CD14-positive monocyte (primary cell): Measurements from ENCODE around the gene MDFIC. TPM values are rescaled to one million over a fixed set of nuclear protein-coding genes. Genes with fewer than 3 reads are reported as not detected.

ENCODE experiments used
- DNase-seq, 3 donors: peaks; one replicate each; pipeline ENCODE4 v3.0.0-alpha.2; 2011 to 2022
- H2AFZ ChIP-seq: 2 replicates; pipeline ENCODE4 v1.6.0; 2012; ENCODE audit warnings: mild to moderate bottlenecking, low read depth, low read length, inconsistent platforms; ENCODE audit not compliant: insufficient read depth, poor library complexity, severe bottlenecking
- H3K27ac ChIP-seq, 2 donors: 1 replicate in 1 of 2; 2 replicates in 1 of 2; pipeline ENCODE4 v1.5.1; 2012 to 2013; ENCODE audit warnings: low read length in 2 of 2, control low read depth in 1 of 2, inconsistent platforms in 1 of 2, low read depth in 1 of 2, mild to moderate bottlenecking in 1 of 2
- H3K27me3 ChIP-seq, 2 donors: one replicate each; pipeline versions ENCODE4 v1.6.0 to v1.6.1; 2011 to 2013; ENCODE audit warnings: low read length in 2 of 2; ENCODE audit not compliant: control insufficient read depth in 2 of 2, insufficient read depth in 2 of 2
- H3K36me3 ChIP-seq, 2 donors: replicated peaks in 1 of 2; 1 replicate in 1 of 2; 2 replicates in 1 of 2; pipeline versions ENCODE4 v1.5.1 to v1.6.1; 2012 to 2013; ENCODE audit warnings: low read length in 2 of 2, control low read depth in 1 of 2, inconsistent platforms in 1 of 2, mild to moderate bottlenecking in 1 of 2; ENCODE audit not compliant: insufficient read depth in 2 of 2, control insufficient read depth in 1 of 2
- H3K4me1 ChIP-seq, 2 donors: 1 replicate in 1 of 2; 2 replicates in 1 of 2; pipeline versions ENCODE4 v1.5.1 to v1.6.1; 2012 to 2013; ENCODE audit warnings: low read length in 2 of 2, control low read depth in 1 of 2, inconsistent platforms in 1 of 2, mild to moderate bottlenecking in 1 of 2, moderate library complexity in 1 of 2; ENCODE audit not compliant: insufficient read depth in 2 of 2, control insufficient read depth in 1 of 2
- H3K4me2 ChIP-seq: replicated peaks from 2 replicates; pipeline ENCODE3; 2012; ENCODE audit warnings: low read length, moderate library complexity, mild to moderate bottlenecking; ENCODE audit not compliant: poor library complexity, severe bottlenecking; ENCODE audit errors: extremely low read depth
- H3K4me3 ChIP-seq, 3 experiments: fragments of 200-600 bp in 1 of 3; sonication (generic) in 1 of 3; replicated peaks in 1 of 3; 1 replicate in 2 of 3; 2 replicates in 1 of 3; pipeline ENCODE4 v1.5.1; 2011 to 2013; ENCODE audit warnings: low read length in 3 of 3, mild to moderate bottlenecking in 3 of 3, control low read depth in 2 of 3, low read depth in 2 of 3, inconsistent platforms in 1 of 3, moderate library complexity in 1 of 3
- H3K79me2 ChIP-seq: 2 replicates; pipeline ENCODE4 v1.6.0; 2012; ENCODE audit warnings: mild to moderate bottlenecking, control low read depth, inconsistent platforms, low read length, moderate library complexity; ENCODE audit not compliant: insufficient read depth
- H3K9ac ChIP-seq: 2 replicates; pipeline ENCODE4 v1.6.0; 2017; ENCODE audit warnings: low read length, mild to moderate bottlenecking; ENCODE audit not compliant: insufficient read depth, poor library complexity, severe bottlenecking
- H3K9me3 ChIP-seq, 2 donors: replicated peaks in 1 of 2; 1 replicate in 1 of 2; 2 replicates in 1 of 2; pipeline versions ENCODE4 v1.5.1 to v1.6.1; 2012 to 2013; ENCODE audit warnings: low read length in 2 of 2, control low read depth in 1 of 2; ENCODE audit not compliant: control insufficient read depth in 1 of 2, insufficient read depth in 1 of 2
- H4K20me1 ChIP-seq: 2 replicates; pipeline ENCODE4 v1.6.0; 2012; ENCODE audit warnings: mild to moderate bottlenecking, low read length, control low read depth, moderate library complexity; ENCODE audit not compliant: insufficient read depth
- H3K27ac Mint-ChIP-seq, 7 donors: one replicate each; pipeline ENCODE4 v1.8.0; 2020; ENCODE audit warnings: mild to moderate bottlenecking in 7 of 7, mixed read lengths in 7 of 7, moderate library complexity in 6 of 7, inconsistent platforms in 2 of 7
- H3K27me3 Mint-ChIP-seq, 3 donors: one replicate each; pipeline ENCODE4 v1.8.0; 2021 to 2022; ENCODE audit warnings: low read depth in 3 of 3, mild to moderate bottlenecking in 3 of 3, mixed read lengths in 3 of 3, moderate library complexity in 3 of 3, inconsistent platforms in 1 of 3
- H3K36me3 Mint-ChIP-seq, 2 donors: one replicate each; pipeline ENCODE4 v1.8.0; 2020; ENCODE audit warnings: mixed read lengths in 2 of 2, inconsistent platforms in 1 of 2, mild to moderate bottlenecking in 1 of 2
- H3K4me1 Mint-ChIP-seq: one replicate; pipeline ENCODE4 v1.8.0; 2020; ENCODE audit warnings: mild to moderate bottlenecking, mixed read lengths
- H3K4me3 Mint-ChIP-seq, 2 donors: one replicate each; pipeline ENCODE4 v1.8.0; 2020; ENCODE audit warnings: mild to moderate bottlenecking in 2 of 2, mixed read lengths in 2 of 2, moderate library complexity in 1 of 2
- H3K9me3 Mint-ChIP-seq, 7 donors: one replicate each; pipeline ENCODE4 v1.8.0; 2020 to 2022; ENCODE audit warnings: mixed read lengths in 7 of 7, mild to moderate bottlenecking in 6 of 7, moderate library complexity in 6 of 7, inconsistent platforms in 2 of 7
- CTCF ChIP-seq: fragments of 200-600 bp; IDR thresholded peaks from one replicate; pipeline ENCODE4 v1.8.0; 2022; ENCODE audit warnings: antibody characterized with exemption, mild to moderate bottlenecking
- WGBS: methylation state at CpG from one replicate; pipeline ENCODE4 v1.1.5; 2013; ENCODE audit warnings: missing lambda C conversion rate; ENCODE audit not compliant: insufficient coverage; 5-methylcytosine and 5-hydroxymethylcytosine counted together
- intact Hi-C, 2 donors: fragments of 100-400 bp; cut with micrococcal nuclease; formaldehyde crosslinking; loops; one replicate each; pipeline versions ENCODE4 v1.15.0 to v1.15.1; 2023
- polyA plus RNA-seq, 3 donors: library from polyadenylated mRNA; depleted of rRNA in 1 of 3; unstranded in 2 of 3; stranded (reverse) in 1 of 3; fragments of 300-500 nt in 2 of 3; fragments of >200 nt in 1 of 3; fragmentation: Illumina TruSeq in 2 of 3; gene quantifications; 1 replicate in 2 of 3; 2 replicates in 1 of 3; pipeline ENCODE4 v1.2.3, GENCODE V29; 2012 to 2021

MDFIC gene
- polyA plus RNA-seq, 3 donors, result 13.0 to 30.0 (median 19.9) TPM

GRCh38 chr7:115033917-115034459 is 112.1 kb downstream of the MDFIC start:
- Mint-ChIP-seq H3K36me3 (no peaks in the 10 kb centered on the region), H3K27me3 (no peaks in the 10 kb centered on the region), H3K27ac (no peak overlapping the region), H3K4me3 (no peak overlapping the region), H3K9me3 (peaks cover 0 to 5% (median 2%) of the 10 kb centered on the region in 7 donors), H3K4me1 (peaks cover 12% of the 10 kb centered on the region)
- intact Hi-C loops, result no loop called here
- no peaks in the 10 kb centered on the region for H4K20me1 ChIP-seq
- H2AFZ ChIP-seq, result no peak overlapping the region
- no peaks in the 10 kb centered on the region for H3K27me3 ChIP-seq
- no peaks in the 10 kb centered on the region for H3K9me3 ChIP-seq
- H3K9ac ChIP-seq, result no peak overlapping the region
- no peak overlapping the region for H3K4me2 ChIP-seq
- TF ChIP-seq CTCF, result no peak
- WGBS, result no CpG with 5 or more reads among the region's 1 CpG
- no peaks in the 10 kb centered on the region for H3K79me2 ChIP-seq
- H3K27ac ChIP-seq, result no peak overlapping the region
- no peaks in the 10 kb centered on the region for H3K36me3 ChIP-seq
- no peak for DNase-seq
- H3K4me3 ChIP-seq, result no peak overlapping the region
- H3K4me1 ChIP-seq, result peaks cover 0 to 4% of the 10 kb centered on the region in 2 donors

- H3K27me3 ChIP-seq, result no peaks in the 10 kb centered on the region
- no peak for DNase-seq
- no peak overlapping the region for H3K4me3 ChIP-seq
- no peak overlapping the region for H3K4me2 ChIP-seq
- peaks cover 0 to 5% (median 2%) of the 10 kb centered on the region in 7 donors for H3K9me3 Mint-ChIP-seq
- H3K4me3 Mint-ChIP-seq, result no peak overlapping the region
- no peak for TF ChIP-seq CTCF
- no peaks in the 10 kb centered on the region for H3K9me3 ChIP-seq
- no peak overlapping the region for H3K27ac ChIP-seq
- H3K79me2 ChIP-seq, result no peaks in the 10 kb centered on the region
- peaks cover 12% of the 10 kb centered on the region for H3K4me1 Mint-ChIP-seq
- no peaks in the 10 kb centered on the region for H4K20me1 ChIP-seq
- H2AFZ ChIP-seq, result no peak overlapping the region
- H3K27ac Mint-ChIP-seq, result no peak overlapping the region
- H3K36me3 ChIP-seq, result no peaks in the 10 kb centered on the region
- H3K9ac ChIP-seq, result no peak overlapping the region
- intact Hi-C loops, result no loop called here
- 92% methylated on average over 2 of the region's 2 CpGs for WGBS
- H3K27me3 Mint-ChIP-seq, result no peaks in the 10 kb centered on the region
- H3K4me1 ChIP-seq, result peaks cover 0 to 4% of the 10 kb centered on the region in 2 donors
- no peaks in the 10 kb centered on the region for H3K36me3 Mint-ChIP-seq
These were observed 112.6 kb downstream of the MDFIC start for GRCh38 chr7:115034515-115034914.
